ENCODE data around the gene CXCR6.

GRCh38 chr3:45938043-45938435 is 5.2 kb upstream of the CXCR6 start:
- TF ChIP-seq, protein P1, sequence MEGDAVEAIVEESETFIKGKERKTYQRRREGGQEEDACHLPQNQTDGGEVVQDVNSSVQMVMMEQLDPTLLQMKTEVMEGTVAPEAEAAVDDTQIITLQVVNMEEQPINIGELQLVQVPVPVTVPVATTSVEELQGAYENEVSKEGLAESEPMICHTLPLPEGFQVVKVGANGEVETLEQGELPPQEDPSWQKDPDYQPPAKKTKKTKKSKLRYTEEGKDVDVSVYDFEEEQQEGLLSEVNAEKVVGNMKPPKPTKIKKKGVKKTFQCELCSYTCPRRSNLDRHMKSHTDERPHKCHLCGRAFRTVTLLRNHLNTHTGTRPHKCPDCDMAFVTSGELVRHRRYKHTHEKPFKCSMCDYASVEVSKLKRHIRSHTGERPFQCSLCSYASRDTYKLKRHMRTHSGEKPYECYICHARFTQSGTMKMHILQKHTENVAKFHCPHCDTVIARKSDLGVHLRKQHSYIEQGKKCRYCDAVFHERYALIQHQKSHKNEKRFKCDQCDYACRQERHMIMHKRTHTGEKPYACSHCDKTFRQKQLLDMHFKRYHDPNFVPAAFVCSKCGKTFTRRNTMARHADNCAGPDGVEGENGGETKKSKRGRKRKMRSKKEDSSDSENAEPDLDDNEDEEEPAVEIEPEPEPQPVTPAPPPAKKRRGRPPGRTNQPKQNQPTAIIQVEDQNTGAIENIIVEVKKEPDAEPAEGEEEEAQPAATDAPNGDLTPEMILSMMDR (IDR thresholded peaks at IDR 0.05), result no peak
- TF ChIP-seq POLR2A (IDR thresholded peaks at IDR 0.05), result no peak

Data from Peyer's patch (tissue), 4 donors.